GM12878 (cell line): ENCODE data around the gene TNIP1. TPM values are rescaled to one million over a fixed set of nuclear protein-coding genes. Genes with fewer than 3 reads are reported as not detected.

ENCODE experiments used
- BRCA1 ChIP-seq: IDR thresholded peaks from 2 replicates; pipeline ENCODE4 v1.6.1; 2011; ENCODE audit warnings: low read depth, low read length, improper control_type of control experiment
- CBX3 ChIP-seq: fragments of 200-600 bp; sonication (generic); IDR thresholded peaks from 2 replicates; pipeline ENCODE4 v1.6.1; 2016; ENCODE audit warnings: low read depth, borderline replicate concordance
- CHD4 ChIP-seq: fragments of 200-600 bp; sonication (generic); IDR thresholded peaks from 2 replicates; pipeline ENCODE4 v1.6.1; 2016; ENCODE audit warnings: mild to moderate bottlenecking
- CTCF ChIP-seq, 3 experiments: IDR thresholded peaks in 2 of 3; conservative IDR thresholded peaks in 1 of 3; 2 replicates each; pipeline ENCODE4 v1.5.1; 2011; ENCODE audit warnings: low read depth in 3 of 3, low read length in 3 of 3, mild to moderate bottlenecking in 3 of 3, control low read depth in 2 of 3, moderate library complexity in 2 of 3, inconsistent platforms in 1 of 3, mixed read lengths in 1 of 3; ENCODE audit not compliant: control insufficient read depth in 2 of 3, insufficient read depth in 1 of 3; ENCODE audit errors: extremely low read depth in 1 of 3
- E2F4 ChIP-seq: IDR thresholded peaks from 2 replicates; pipeline ENCODE4 v1.6.1; 2012; ENCODE audit warnings: low read depth, low read length, improper control_type of control experiment
- FOS ChIP-seq: IDR thresholded peaks from 3 replicates; pipeline ENCODE4 v1.6.1; 2011; ENCODE audit warnings: borderline replicate concordance; ENCODE audit not compliant: insufficient read length; ENCODE audit errors: extremely low read depth
- PBX3 ChIP-seq: IDR thresholded peaks from 2 replicates; pipeline ENCODE4 v1.6.1; 2011; ENCODE audit warnings: mild to moderate bottlenecking, low read depth, low read length, moderate library complexity; ENCODE audit not compliant: insufficient replicate concordance
- SREBF2 ChIP-seq: IDR thresholded peaks from 2 replicates; pipeline ENCODE4 v1.6.1; 2012; ENCODE audit warnings: mild to moderate bottlenecking, low read length
- ZBTB11 ChIP-seq: fragments of 450-650 bp; formaldehyde crosslinking; IDR thresholded peaks from 2 replicates; pipeline ENCODE4 v1.5.0; 2022; ENCODE audit warnings: mild to moderate bottlenecking, missing genetic modification characterization
- ZBTB33 ChIP-seq: fragments of 450-650 bp; IDR thresholded peaks from 2 replicates; pipeline ENCODE4 v1.6.1; 2017; ENCODE audit warnings: mild to moderate bottlenecking
- ZBTB40 ChIP-seq: fragments of 450-650 bp; IDR thresholded peaks from 2 replicates; pipeline ENCODE4 v1.6.1; 2016; ENCODE audit warnings: mild to moderate bottlenecking, moderate library complexity, borderline replicate concordance
- polyA plus RNA-seq, 11 experiments: library from polyadenylated mRNA; depleted of rRNA in 4 of 11; unstranded in 6 of 11; stranded (reverse) in 5 of 11; fragments of >200 nt; fragmentation: Nextera tagmentation in 4 of 11; fragmentation: Illumina TruSeq in 1 of 11; extraction: Ambion mirVana in 4 of 11; extraction: Trizol in 1 of 11; gene quantifications; 1 replicate in 1 of 11; 2 replicates in 10 of 11; pipeline versions ENCODE4 v1.2.1 to v1.2.3, GENCODE V29; 2011 to 2016; ENCODE audit warnings: inconsistent platforms in 2 of 11, missing spikeins in 2 of 11, low read depth in 1 of 11
- total RNA-seq, 4 experiments: library from RNA; depleted of rRNA in 3 of 4; stranded (reverse); fragments of >200 nt in 3 of 4; fragmentation: Illumina TruSeq in 1 of 4; extraction: Trizol in 1 of 4; gene quantifications; 2 replicates each; pipeline versions ENCODE4 v1.2.1 to v1.2.3, GENCODE V29; 2013 to 2021

TNIP1 gene
- total and polyA plus RNA-seq, 10 of the 15 experiments (the other 5 are each of a cell fraction or from before 2014, with no cell fraction given), result 4.4 to 279 (median 150) TPM

- TF ChIP-seq ZBTB11 (CRISPR knock-in tag) (no peak), E2F4 (no peak), ZBTB33 (no peak), BRCA1 (no peak), CBX3 (no peak), SREBF2 (no peak), CTCF (IDR thresholded peaks at IDR 0.05 in 2 of 3, conservative IDR thresholded peaks at IDR 0.05 in 1 of 3; ENCODE audit: control insufficient read depth in 2 of 3, extremely low read depth in 1 of 3, insufficient read depth in 1 of 3, low read depth in 3 of 3, low read length in 3 of 3) (no peak), CHD4 (no peak), FOS (no peak), ZBTB40 (no peak), PBX3 (no peak)
Observed at GRCh38 chr5:151089726-151090125, 8.9 kb upstream of the TNIP1 start (continued).
